ENCODE results near the gene FOXP1. TPM values are rescaled to one million over a fixed set of nuclear protein-coding genes. Genes with fewer than 3 reads are reported as not detected.
A peak's percentile ranks its signal among the peaks of the same experiment; 100 is the strongest.

The FOXP1 gene
- total and polyA plus RNA-seq, 2 experiments from 2014 or later: 121 to 132 TPM

DNA sequence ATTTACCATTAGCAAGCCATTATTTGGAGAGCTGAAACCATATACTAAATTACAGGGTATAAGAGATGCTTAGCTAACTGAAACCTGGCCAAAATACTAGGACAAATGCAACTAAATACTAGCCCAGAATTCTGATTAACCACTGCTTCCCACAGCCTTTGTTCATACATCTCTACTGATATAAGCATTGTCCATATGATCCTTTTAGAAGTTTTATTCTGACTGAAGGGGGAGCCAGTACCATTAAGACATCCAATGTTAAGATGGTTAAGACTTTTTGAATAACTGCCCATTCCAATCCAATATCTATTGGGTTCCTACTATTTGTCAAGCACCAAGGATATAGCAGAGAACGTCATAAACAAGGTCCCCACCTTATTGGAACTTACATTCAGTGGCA, 421.3 kb downstream of the FOXP1 start:
- no peaks in the 10 kb centered on the region for H3K36me3 ChIP-seq
- no peak for DNase-seq (ENCODE audit: low read depth in 1 of 2, low spot score in 1 of 2)
- peaks cover 35% of the 10 kb centered on the region for H3K4me1 ChIP-seq (ENCODE audit: low read depth)
- H3K9me3 ChIP-seq (ENCODE audit: low read depth): no peaks in the 10 kb centered on the region
- H3K27me3 ChIP-seq: no peaks in the 10 kb centered on the region
- TF ChIP-seq, protein P1, sequence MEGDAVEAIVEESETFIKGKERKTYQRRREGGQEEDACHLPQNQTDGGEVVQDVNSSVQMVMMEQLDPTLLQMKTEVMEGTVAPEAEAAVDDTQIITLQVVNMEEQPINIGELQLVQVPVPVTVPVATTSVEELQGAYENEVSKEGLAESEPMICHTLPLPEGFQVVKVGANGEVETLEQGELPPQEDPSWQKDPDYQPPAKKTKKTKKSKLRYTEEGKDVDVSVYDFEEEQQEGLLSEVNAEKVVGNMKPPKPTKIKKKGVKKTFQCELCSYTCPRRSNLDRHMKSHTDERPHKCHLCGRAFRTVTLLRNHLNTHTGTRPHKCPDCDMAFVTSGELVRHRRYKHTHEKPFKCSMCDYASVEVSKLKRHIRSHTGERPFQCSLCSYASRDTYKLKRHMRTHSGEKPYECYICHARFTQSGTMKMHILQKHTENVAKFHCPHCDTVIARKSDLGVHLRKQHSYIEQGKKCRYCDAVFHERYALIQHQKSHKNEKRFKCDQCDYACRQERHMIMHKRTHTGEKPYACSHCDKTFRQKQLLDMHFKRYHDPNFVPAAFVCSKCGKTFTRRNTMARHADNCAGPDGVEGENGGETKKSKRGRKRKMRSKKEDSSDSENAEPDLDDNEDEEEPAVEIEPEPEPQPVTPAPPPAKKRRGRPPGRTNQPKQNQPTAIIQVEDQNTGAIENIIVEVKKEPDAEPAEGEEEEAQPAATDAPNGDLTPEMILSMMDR (IDR thresholded peaks at IDR 0.05; ENCODE audit: low read depth, low read length): no peak
- H3K4me3 ChIP-seq: no peak overlapping the region
- peak overlapping the region; percentile 43 for H3K27ac ChIP-seq

DNA sequence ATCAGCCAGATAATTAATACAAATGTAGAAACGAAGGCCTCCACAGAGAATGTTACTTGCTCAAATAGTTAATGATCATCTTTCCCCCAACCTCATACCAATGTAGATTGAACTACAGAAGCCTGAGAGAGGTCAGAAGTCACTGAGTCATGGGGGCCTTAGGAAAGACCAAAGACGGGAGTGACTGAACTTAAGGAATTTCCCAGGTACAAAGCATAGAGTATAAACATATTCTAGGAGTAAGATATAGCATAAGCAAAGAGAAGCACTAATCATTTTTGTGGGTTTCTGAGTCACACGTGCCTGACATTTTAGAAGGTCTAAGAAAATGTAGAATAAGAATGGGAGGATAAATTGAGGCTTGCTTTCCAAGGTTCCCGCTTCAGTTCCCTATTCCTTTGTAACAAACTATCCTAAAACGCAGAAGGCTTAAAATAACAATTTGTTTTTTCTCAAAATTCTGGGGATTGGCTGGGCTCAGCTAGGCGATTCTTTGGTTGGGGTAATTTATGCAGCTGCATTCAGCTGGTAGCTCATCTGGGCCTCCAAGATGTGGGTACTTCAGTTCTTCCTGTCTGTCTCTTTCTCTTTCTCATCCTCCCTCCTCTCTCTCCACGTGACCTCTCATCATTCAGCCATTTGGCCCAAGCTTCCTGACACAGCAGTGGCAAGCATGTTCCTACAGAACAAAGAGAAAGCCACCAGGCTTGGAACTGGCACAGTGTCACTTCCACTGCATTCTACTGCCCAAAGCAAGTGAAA, 422.6 kb downstream of the FOXP1 start:
- no peaks in the 10 kb centered on the region for H3K27me3 ChIP-seq
- no peak for DNase-seq (ENCODE audit: low read depth in 1 of 2, low spot score in 1 of 2)
- peaks cover 32% of the 10 kb centered on the region for H3K4me1 ChIP-seq (ENCODE audit: low read depth)
- no peaks in the 10 kb centered on the region for H3K9me3 ChIP-seq (ENCODE audit: low read depth)
- no peaks in the 10 kb centered on the region for H3K36me3 ChIP-seq
- H3K4me3 ChIP-seq: no peak overlapping the region
- H3K27ac ChIP-seq: peak overlapping the region; percentile 43
- TF ChIP-seq, protein P1 (IDR thresholded peaks at IDR 0.05; ENCODE audit: low read depth, low read length): no peak

DNA sequence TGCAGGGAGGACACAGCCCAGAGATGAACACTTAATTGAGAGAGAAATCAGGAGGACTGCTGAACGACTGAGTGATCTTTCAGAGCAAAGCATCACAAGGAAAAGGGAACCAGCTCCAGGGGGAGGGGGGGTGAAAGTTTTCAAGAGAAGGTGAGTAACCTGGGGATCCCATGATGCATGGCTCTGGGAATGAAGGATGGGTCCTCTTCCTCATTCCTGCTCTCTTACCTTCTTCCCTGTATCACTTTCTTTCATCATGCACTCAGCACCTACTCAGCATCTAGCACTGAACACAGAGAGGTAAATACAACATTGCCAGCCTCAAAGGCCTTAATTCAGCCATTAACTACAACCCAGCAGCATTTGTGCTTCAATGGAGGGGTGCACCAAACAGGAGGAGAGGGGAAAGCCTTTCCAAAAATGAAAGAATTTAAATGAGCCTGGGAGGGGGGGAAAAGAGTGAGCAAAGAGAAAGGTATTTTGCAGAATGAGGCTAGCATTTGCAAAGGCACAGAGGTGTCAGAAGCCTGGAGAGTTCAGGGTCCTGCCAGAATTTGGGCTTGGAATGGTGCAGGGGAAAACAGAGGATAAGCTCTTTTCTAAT, 427.4 kb downstream of the FOXP1 start:
- peaks cover 23% of the 10 kb centered on the region for H3K4me1 ChIP-seq (ENCODE audit: low read depth)
- H3K27me3 ChIP-seq: no peaks in the 10 kb centered on the region
- no peaks in the 10 kb centered on the region for H3K9me3 ChIP-seq (ENCODE audit: low read depth)
- no peak overlapping the region for H3K4me3 ChIP-seq
- TF ChIP-seq, protein P1 (IDR thresholded peaks at IDR 0.05; ENCODE audit: low read depth, low read length): no peak
- no peak for DNase-seq (ENCODE audit: low read depth in 1 of 2, low spot score in 1 of 2)
- no peak overlapping the region for H3K27ac ChIP-seq
- no peaks in the 10 kb centered on the region for H3K36me3 ChIP-seq

DNA sequence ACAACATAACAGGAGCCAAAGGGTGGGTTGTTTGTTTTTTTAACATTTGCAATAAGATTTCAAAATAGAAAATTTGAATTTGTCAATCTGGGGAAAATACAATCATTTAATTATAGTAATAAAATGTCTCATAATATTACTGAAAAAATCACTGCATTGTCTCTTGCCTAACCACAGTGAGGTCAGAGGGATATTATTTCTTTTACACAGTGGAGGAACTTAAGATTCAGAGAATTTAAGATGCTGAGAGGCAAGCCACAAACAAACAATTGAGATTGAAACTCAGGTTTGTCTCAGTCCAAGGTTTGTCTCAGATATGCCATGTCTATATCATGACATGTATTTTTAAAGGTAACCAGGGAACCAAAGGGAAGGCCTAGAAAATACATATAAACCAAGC, 428.7 kb downstream of the FOXP1 start:
- TF ChIP-seq, protein P1 (IDR thresholded peaks at IDR 0.05; ENCODE audit: low read depth, low read length): no peak
- H3K4me1 ChIP-seq (ENCODE audit: low read depth): peaks cover 28% of the 10 kb centered on the region
- DNase-seq (ENCODE audit: low read depth in 1 of 2, low spot score in 1 of 2): no peak
- no peak overlapping the region for H3K4me3 ChIP-seq
- no peaks in the 10 kb centered on the region for H3K36me3 ChIP-seq
- no peak overlapping the region for H3K27ac ChIP-seq
- H3K9me3 ChIP-seq (ENCODE audit: low read depth): no peaks in the 10 kb centered on the region
- H3K27me3 ChIP-seq: no peaks in the 10 kb centered on the region

DNA sequence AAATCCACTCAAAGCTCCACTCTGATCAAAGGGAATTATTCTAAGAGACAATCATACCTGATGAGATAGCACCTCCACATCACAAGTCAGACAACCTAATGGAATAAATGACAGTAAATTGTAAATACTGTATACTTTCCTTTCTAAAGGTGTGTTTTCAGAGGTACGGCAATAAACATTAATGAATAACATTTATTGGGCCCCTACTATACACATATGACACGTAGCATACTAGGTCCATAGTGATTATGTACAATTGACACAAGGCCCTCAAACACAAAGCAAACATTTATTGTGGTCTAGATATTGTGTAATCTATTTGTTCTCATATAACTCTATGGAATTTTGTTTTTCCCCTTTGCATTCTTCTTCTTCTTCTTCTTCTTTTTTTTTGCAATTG, 429.8 kb downstream of the FOXP1 start:
- DNase-seq (ENCODE audit: low read depth in 1 of 2, low spot score in 1 of 2): no peak
- TF ChIP-seq, protein P1 (IDR thresholded peaks at IDR 0.05; ENCODE audit: low read depth, low read length): no peak
- Histone ChIP-seq H3K27ac (no peak overlapping the region), H3K36me3 (no peaks in the 10 kb centered on the region), H3K27me3 (no peaks in the 10 kb centered on the region), H3K4me1 (ENCODE audit: low read depth) (peaks cover 29% of the 10 kb centered on the region), H3K9me3 (ENCODE audit: low read depth) (no peaks in the 10 kb centered on the region), H3K4me3 (no peak overlapping the region)

All from cardiac muscle cell (in vitro differentiated cells and primary cell).